ENCODE data around the gene MCTP1.
"Not testable (repeated sequence)": the region's sequence is repeated elsewhere in the genome, so short reads cannot be mapped to it uniquely, and the experiment has no call there.

MCTP1 gene

GRCh38 chr5:95007921-95008597, 276.8 kb downstream of the MCTP1 start:
- Histone ChIP-seq H3K79me2 (ENCODE audit: control insufficient read depth, insufficient read depth, low read length) (no peaks in the 10 kb centered on the region), H4K8ac (ENCODE audit: low read depth, low read length) (no peak overlapping the region), H3K4me2 (ENCODE audit: low read length) (no peak overlapping the region), H3K79me1 (ENCODE audit: low read length) (no peaks in the 10 kb centered on the region), H2AK5ac (ENCODE audit: low read length) (no peak overlapping the region), H3K27ac (ENCODE audit: low read depth, low read length) (no peak overlapping the region), H2BK120ac (ENCODE audit: low read depth, low read length) (no peak overlapping the region), H3K4ac (ENCODE audit: low read depth, low read length) (no peak overlapping the region), H3K18ac (ENCODE audit: low read length) (no peak overlapping the region), H4K5ac (ENCODE audit: low read length) (no peak overlapping the region), H2BK5ac (ENCODE audit: low read length) (no peak overlapping the region), H3K23ac (ENCODE audit: low read length) (no peak overlapping the region), H3K56ac (ENCODE audit: low read length) (no peak overlapping the region), H3K36me3 (ENCODE audit: control insufficient read depth, insufficient read depth, low read length) (no peaks in the 10 kb centered on the region), H3K4me3 (ENCODE audit: low read length) (no peak overlapping the region), H3K9ac (ENCODE audit: low read length) (no peak overlapping the region), H3K27me3 (ENCODE audit: insufficient read depth, low read length, poor library complexity) (no peaks in the 10 kb centered on the region), H3K4me1 (ENCODE audit: control insufficient read depth, low read depth, low read length) (no peaks in the 10 kb centered on the region), H2BK15ac (replicated peaks; ENCODE audit: low read depth) (no peak overlapping the region)
- no peak for DNase-seq
- no CpG with 5 or more reads among the region's 4 CpGs for WGBS (ENCODE audit: extremely low coverage, insufficient coverage, low lambda C conversion rate)

GRCh38 chr5:95005811-95006210, 279.1 kb downstream of the MCTP1 start:
- Histone ChIP-seq H3K56ac (ENCODE audit: low read length) (no peak overlapping the region), H3K9ac (ENCODE audit: low read length) (no peak overlapping the region), H3K18ac (ENCODE audit: low read length) (no peak overlapping the region), H2BK15ac (replicated peaks; ENCODE audit: low read depth) (no peak overlapping the region), H3K79me2 (ENCODE audit: control insufficient read depth, insufficient read depth, low read length) (no peaks in the 10 kb centered on the region), H3K79me1 (ENCODE audit: low read length) (no peaks in the 10 kb centered on the region), H3K4me1 (ENCODE audit: control insufficient read depth, low read depth, low read length) (no peaks in the 10 kb centered on the region), H3K36me3 (ENCODE audit: control insufficient read depth, insufficient read depth, low read length) (no peaks in the 10 kb centered on the region), H4K8ac (ENCODE audit: low read depth, low read length) (no peak overlapping the region), H3K27ac (ENCODE audit: low read depth, low read length) (no peak overlapping the region), H3K23ac (ENCODE audit: low read length) (no peak overlapping the region), H2AK5ac (ENCODE audit: low read length) (no peak overlapping the region), H3K27me3 (ENCODE audit: insufficient read depth, low read length, poor library complexity) (no peaks in the 10 kb centered on the region), H3K4ac (ENCODE audit: low read depth, low read length) (no peak overlapping the region), H3K4me2 (ENCODE audit: low read length) (no peak overlapping the region), H4K5ac (ENCODE audit: low read length) (no peak overlapping the region), H2BK5ac (ENCODE audit: low read length) (no peak overlapping the region), H3K4me3 (ENCODE audit: low read length) (no peak overlapping the region), H2BK120ac (ENCODE audit: low read depth, low read length) (no peak overlapping the region)
- DNase-seq = no peak
- no CpG with 5 or more reads among the region's 1 CpG for WGBS (ENCODE audit: extremely low coverage, insufficient coverage, low lambda C conversion rate)

- Histone ChIP-seq H3K4me1 (ENCODE audit: control insufficient read depth, low read depth, low read length) (no peaks in the 10 kb centered on the region), H3K9ac (ENCODE audit: low read length) (no peak overlapping the region), H3K79me1 (ENCODE audit: low read length) (no peaks in the 10 kb centered on the region), H3K79me2 (ENCODE audit: control insufficient read depth, insufficient read depth, low read length) (no peaks in the 10 kb centered on the region), H3K4ac (ENCODE audit: low read depth, low read length) (no peak overlapping the region), H3K23ac (ENCODE audit: low read length) (no peak overlapping the region), H2BK120ac (ENCODE audit: low read depth, low read length) (no peak overlapping the region), H3K36me3 (ENCODE audit: control insufficient read depth, insufficient read depth, low read length) (no peaks in the 10 kb centered on the region), H3K4me3 (ENCODE audit: low read length) (no peak overlapping the region), H3K56ac (ENCODE audit: low read length) (no peak overlapping the region), H4K8ac (ENCODE audit: low read depth, low read length) (no peak overlapping the region), H2BK15ac (replicated peaks; ENCODE audit: low read depth) (no peak overlapping the region), H3K18ac (ENCODE audit: low read length) (no peak overlapping the region), H2BK5ac (ENCODE audit: low read length) (no peak overlapping the region), H3K4me2 (ENCODE audit: low read length) (no peak overlapping the region), H4K5ac (ENCODE audit: low read length) (no peak overlapping the region), H2AK5ac (ENCODE audit: low read length) (no peak overlapping the region), H3K27ac (ENCODE audit: low read depth, low read length) (no peak overlapping the region), H3K27me3 (ENCODE audit: insufficient read depth, low read length, poor library complexity) (no peaks in the 10 kb centered on the region)
- WGBS (ENCODE audit: extremely low coverage, insufficient coverage, low lambda C conversion rate) = no CpG with 5 or more reads among the region's 7 CpGs
- DNase-seq = no peak
These were observed 286.2 kb downstream of the MCTP1 start for GRCh38 chr5:94998670-94999069.

GRCh38 chr5:94994537-94994936, 290.4 kb downstream of the MCTP1 start:
- H3K79me2 ChIP-seq (ENCODE audit: control insufficient read depth, insufficient read depth, low read length); H3K4me2 ChIP-seq (ENCODE audit: low read length); H3K27ac ChIP-seq (ENCODE audit: low read depth, low read length); H4K8ac ChIP-seq (ENCODE audit: low read depth, low read length); H2BK5ac ChIP-seq (ENCODE audit: low read length); H3K4me1 ChIP-seq (ENCODE audit: control insufficient read depth, low read depth, low read length); H3K9ac ChIP-seq (ENCODE audit: low read length); H3K79me1 ChIP-seq (ENCODE audit: low read length); H3K36me3 ChIP-seq (ENCODE audit: control insufficient read depth, insufficient read depth, low read length); H3K23ac ChIP-seq (ENCODE audit: low read length); H2BK15ac ChIP-seq (replicated peaks; ENCODE audit: low read depth); H3K18ac ChIP-seq (ENCODE audit: low read length); H4K5ac ChIP-seq (ENCODE audit: low read length); H3K4me3 ChIP-seq (ENCODE audit: low read length); H2BK120ac ChIP-seq (ENCODE audit: low read depth, low read length); H3K4ac ChIP-seq (ENCODE audit: low read depth, low read length); H2AK5ac ChIP-seq (ENCODE audit: low read length); H3K56ac ChIP-seq (ENCODE audit: low read length); H3K27me3 ChIP-seq (ENCODE audit: insufficient read depth, low read length, poor library complexity): not testable (repeated sequence)
- DNase-seq = peak; percentile 28
- no CpG with 5 or more reads among the region's 2 CpGs for WGBS (ENCODE audit: extremely low coverage, insufficient coverage, low lambda C conversion rate)

- Histone ChIP-seq H3K56ac (ENCODE audit: low read length) (no peak overlapping the region), H2BK15ac (replicated peaks; ENCODE audit: low read depth) (no peak overlapping the region), H3K23ac (ENCODE audit: low read length) (no peak overlapping the region), H3K4ac (ENCODE audit: low read depth, low read length) (no peak overlapping the region), H2BK5ac (ENCODE audit: low read length) (no peak overlapping the region), H2BK120ac (ENCODE audit: low read depth, low read length) (no peak overlapping the region), H3K18ac (ENCODE audit: low read length) (no peak overlapping the region), H3K4me3 (ENCODE audit: low read length) (no peak overlapping the region), H3K27ac (ENCODE audit: low read depth, low read length) (no peak overlapping the region), H3K79me2 (ENCODE audit: control insufficient read depth, insufficient read depth, low read length) (no peaks in the 10 kb centered on the region), H2AK5ac (ENCODE audit: low read length) (no peak overlapping the region), H3K9ac (ENCODE audit: low read length) (no peak overlapping the region), H4K8ac (ENCODE audit: low read depth, low read length) (no peak overlapping the region), H3K79me1 (ENCODE audit: low read length) (no peaks in the 10 kb centered on the region), H4K5ac (ENCODE audit: low read length) (no peak overlapping the region), H3K36me3 (ENCODE audit: control insufficient read depth, insufficient read depth, low read length) (no peaks in the 10 kb centered on the region), H3K4me2 (ENCODE audit: low read length) (no peak overlapping the region), H3K4me1 (ENCODE audit: control insufficient read depth, low read depth, low read length) (no peaks in the 10 kb centered on the region), H3K27me3 (ENCODE audit: insufficient read depth, low read length, poor library complexity) (no peaks in the 10 kb centered on the region)
- DNase-seq = no peak
- no CpG with 5 or more reads among the region's 1 CpG for WGBS (ENCODE audit: extremely low coverage, insufficient coverage, low lambda C conversion rate)
These were observed 291.4 kb downstream of the MCTP1 start for GRCh38 chr5:94993491-94993890.

- no peak overlapping the region for H4K5ac ChIP-seq (ENCODE audit: low read length)
- H3K79me1 ChIP-seq (ENCODE audit: low read length) = no peaks in the 10 kb centered on the region
- H3K4ac ChIP-seq (ENCODE audit: low read depth, low read length) = no peak overlapping the region
- H3K9ac ChIP-seq (ENCODE audit: low read length) = no peak overlapping the region
- no peak overlapping the region for H3K23ac ChIP-seq (ENCODE audit: low read length)
- H3K56ac ChIP-seq (ENCODE audit: low read length) = no peak overlapping the region
- no peak overlapping the region for H3K18ac ChIP-seq (ENCODE audit: low read length)
- no peak overlapping the region for H2BK120ac ChIP-seq (ENCODE audit: low read depth, low read length)
- no peaks in the 10 kb centered on the region for H3K27me3 ChIP-seq (ENCODE audit: insufficient read depth, low read length, poor library complexity)
- H2BK5ac ChIP-seq (ENCODE audit: low read length) = no peak overlapping the region
- no peak overlapping the region for H2BK15ac ChIP-seq (replicated peaks; ENCODE audit: low read depth)
- no peak overlapping the region for H4K8ac ChIP-seq (ENCODE audit: low read depth, low read length)
- H3K27ac ChIP-seq (ENCODE audit: low read depth, low read length) = no peak overlapping the region
- no peaks in the 10 kb centered on the region for H3K79me2 ChIP-seq (ENCODE audit: control insufficient read depth, insufficient read depth, low read length)
- H3K4me3 ChIP-seq (ENCODE audit: low read length) = no peak overlapping the region
- no peaks in the 10 kb centered on the region for H3K36me3 ChIP-seq (ENCODE audit: control insufficient read depth, insufficient read depth, low read length)
- H2AK5ac ChIP-seq (ENCODE audit: low read length) = no peak overlapping the region
- no CpG with 5 or more reads among the region's 2 CpGs for WGBS (ENCODE audit: extremely low coverage, insufficient coverage, low lambda C conversion rate)
- no peaks in the 10 kb centered on the region for H3K4me1 ChIP-seq (ENCODE audit: control insufficient read depth, low read depth, low read length)
- DNase-seq = peak; percentile 25
- H3K4me2 ChIP-seq (ENCODE audit: low read length) = no peak overlapping the region
These were observed 292.6 kb downstream of the MCTP1 start for GRCh38 chr5:94992325-94992724.

Measured in mesendoderm (in vitro differentiated cells).